Endothelial cell of umbilical vein (primary cell): ENCODE data around the gene MADCAM1. TPM values are rescaled to one million over a fixed set of nuclear protein-coding genes. Genes with fewer than 3 reads are reported as not detected.

Experiments used
- BruUV-seq: library from RNA; stranded (reverse); fragments of 400-500 nt; replicated peaks from 2 replicates; lab custom pipeline; 2021; lab: Mats Ljungman, UMichigan
- CTCF ChIA-PET: fragments of 300-600, 350-600 bp; sonication (Branson Sonifier 250); formaldehyde crosslinking; loops from one replicate; lab custom pipeline; 2021; ENCODE audit warnings: antibody characterized with exemption, inconsistent platforms; lab: Charles Lee
- POLR2A ChIA-PET: fragments of 300-600, 350-600 bp; sonication (Branson Sonifier 250); formaldehyde crosslinking; loops from one replicate; lab custom pipeline; 2021; ENCODE audit warnings: antibody characterized with exemption, inconsistent platforms; lab: Charles Lee
- DNase-seq: peaks from one replicate; pipeline ENCODE4 v3.0.0-alpha.2; 2011; ENCODE audit warnings: low read depth, low spot score
- FAIRE-seq: peaks from 2 replicates; lab custom pipeline; 2011; peaks lifted over from hg19 to GRCh38; lab: Jason Lieb, UNC
- H2AFZ ChIP-seq: 2 replicates; pipeline ENCODE4 v1.6.0; 2012; ENCODE audit warnings: low read depth, low read length, control low read depth, inconsistent platforms
- H3K27ac ChIP-seq: 2 replicates; pipeline ENCODE4 v1.5.1; 2011; ENCODE audit warnings: low read depth, mild to moderate bottlenecking, control low read depth, low read length, moderate library complexity; ENCODE audit not compliant: insufficient read depth
- H3K27me3 ChIP-seq, 2 experiments: 2 replicates each; pipeline versions ENCODE4 v1.6.0 to v1.6.1; 2011; ENCODE audit warnings: low read length in 2 of 2, mixed read lengths in 1 of 2; ENCODE audit not compliant: control insufficient read depth in 2 of 2, insufficient read depth in 2 of 2
- H3K36me3 ChIP-seq, 2 experiments: 2 replicates in 1 of 2; 3 replicates in 1 of 2; pipeline ENCODE4 v1.5.1; 2011; ENCODE audit warnings: low read length in 2 of 2, mild to moderate bottlenecking in 1 of 2, moderate library complexity in 1 of 2; ENCODE audit not compliant: control insufficient read depth in 2 of 2, insufficient read depth in 2 of 2; ENCODE audit errors: extremely low read depth in 1 of 2
- H3K4me1 ChIP-seq: 3 replicates; pipeline ENCODE4 v1.5.1; 2011; ENCODE audit warnings: mild to moderate bottlenecking, low read length; ENCODE audit not compliant: control insufficient read depth, insufficient read depth; ENCODE audit errors: extremely low read depth
- H3K4me2 ChIP-seq: 2 replicates; pipeline ENCODE4 v1.6.1; 2011; ENCODE audit warnings: low read length, control low read depth, mixed read lengths; ENCODE audit not compliant: insufficient read depth
- H3K4me3 ChIP-seq, 3 experiments: fragments of 200-600 bp in 1 of 3; sonication (generic), shearing (Covaris generic) in 1 of 3; replicated peaks in 1 of 3; 2 replicates each; pipeline ENCODE4 v1.5.1; 2011 to 2016; ENCODE audit warnings: control low read depth in 3 of 3, low read length in 3 of 3, mild to moderate bottlenecking in 2 of 3, inconsistent platforms in 1 of 3, low read depth in 1 of 3, moderate library complexity in 1 of 3; ENCODE audit not compliant: insufficient read depth in 1 of 3
- H3K79me2 ChIP-seq: 2 replicates; pipeline ENCODE4 v1.6.0; 2012; ENCODE audit warnings: low read length, inconsistent platforms; ENCODE audit not compliant: control insufficient read depth, insufficient read depth
- H3K9ac ChIP-seq: replicated peaks from 2 replicates; pipeline ENCODE3; 2011; ENCODE audit warnings: low read length, control low read depth; ENCODE audit not compliant: insufficient read depth; ENCODE audit errors: extremely low read depth
- H3K9me1 ChIP-seq: replicated peaks from 3 replicates; pipeline ENCODE4 v1.6.0; 2011; ENCODE audit warnings: mild to moderate bottlenecking, low read length; ENCODE audit not compliant: control insufficient read depth, insufficient read depth; ENCODE audit errors: extremely low read depth
- H3K9me3 ChIP-seq: replicated peaks from 2 replicates; pipeline ENCODE4 v1.5.1; 2012; ENCODE audit warnings: low read length, inconsistent platforms; ENCODE audit not compliant: control insufficient read depth, insufficient read depth
- H4K20me1 ChIP-seq: replicated peaks from 2 replicates; pipeline ENCODE3; 2011; ENCODE audit warnings: mild to moderate bottlenecking, low read length; ENCODE audit not compliant: control insufficient read depth, insufficient read depth; ENCODE audit errors: extremely low read depth
- CTCF ChIP-seq, 2 donors: IDR thresholded peaks; 1 replicate in 1 of 2; 2 replicates in 1 of 2; pipeline ENCODE4 v1.5.1; 2011; ENCODE audit warnings: low read length in 2 of 2, mild to moderate bottlenecking in 2 of 2, moderate library complexity in 2 of 2, control low read depth in 1 of 2, inconsistent platforms in 1 of 2, low read depth in 1 of 2; ENCODE audit not compliant: insufficient read depth in 1 of 2; ENCODE audit errors: extremely low read depth in 1 of 2
- EZH2 ChIP-seq: IDR thresholded peaks from 2 replicates; pipeline ENCODE4 v1.6.1; 2012; ENCODE audit warnings: borderline replicate concordance, low read depth, mild to moderate bottlenecking, moderate library complexity, low read length, inconsistent platforms; ENCODE audit not compliant: severe bottlenecking
- FOS ChIP-seq: IDR thresholded peaks from 2 replicates; pipeline ENCODE4 v1.6.1; 2011; ENCODE audit warnings: mild to moderate bottlenecking, low read length, moderate library complexity, borderline replicate concordance; ENCODE audit not compliant: insufficient read depth
- GATA2 ChIP-seq: IDR thresholded peaks from 2 replicates; pipeline ENCODE4 v1.7.0; 2011; ENCODE audit warnings: low read depth, mild to moderate bottlenecking, moderate library complexity, mixed read lengths, low read length; ENCODE audit not compliant: insufficient read length, insufficient read depth
- JUN ChIP-seq: IDR thresholded peaks from 2 replicates; pipeline ENCODE4 v1.6.1; 2011; ENCODE audit warnings: borderline replicate concordance, low read depth; ENCODE audit not compliant: insufficient read length, insufficient read depth
- MAX ChIP-seq: IDR thresholded peaks from 2 replicates; pipeline ENCODE4 v1.6.1; 2011; ENCODE audit not compliant: insufficient read depth, insufficient read length
- MYC ChIP-seq: IDR thresholded peaks from one replicate; pipeline ENCODE4 v1.6.1; 2011; ENCODE audit warnings: mild to moderate bottlenecking, low read depth, low read length
- POLR2AphosphoS5 ChIP-seq: IDR thresholded peaks from 2 replicates; pipeline ENCODE4 v1.6.1; 2012; ENCODE audit warnings: low read depth, mild to moderate bottlenecking, control low read depth, low read length, moderate library complexity; ENCODE audit not compliant: insufficient read depth
- dilution Hi-C: fragments of 300-500 bp; cut with MboI; formaldehyde crosslinking; loops from one replicate; pipeline ENCODE4 v1.15.0; 2019; ENCODE audit warnings: low sequenced_read_pairs; ENCODE audit not compliant: extremely low pct_ligation_motif_present
- intact Hi-C: fragments of 100-400 bp; cut with micrococcal nuclease; formaldehyde crosslinking; loops from one replicate; pipeline ENCODE4 v1.10.0; 2022
- polyA plus RNA-seq, 4 experiments: library from polyadenylated mRNA; depleted of rRNA in 3 of 4; stranded (reverse) in 3 of 4; unstranded in 1 of 4; fragments of >200 nt; gene quantifications; 2 replicates each; pipeline versions ENCODE4 v1.2.1 to v1.2.3, GENCODE V29; 2011 to 2012; ENCODE audit warnings: missing spikeins in 1 of 4
- total RNA-seq: library from RNA; stranded (reverse); gene quantifications from 2 replicates; pipeline ENCODE4 v1.2.3, GENCODE V29; 2021

MADCAM1 gene
- total and polyA plus RNA-seq, 2 donors (not counting 3 experiments of a cell fraction or from before 2014, with no cell fraction given) = 0.07 to 0.31 TPM

DNA sequence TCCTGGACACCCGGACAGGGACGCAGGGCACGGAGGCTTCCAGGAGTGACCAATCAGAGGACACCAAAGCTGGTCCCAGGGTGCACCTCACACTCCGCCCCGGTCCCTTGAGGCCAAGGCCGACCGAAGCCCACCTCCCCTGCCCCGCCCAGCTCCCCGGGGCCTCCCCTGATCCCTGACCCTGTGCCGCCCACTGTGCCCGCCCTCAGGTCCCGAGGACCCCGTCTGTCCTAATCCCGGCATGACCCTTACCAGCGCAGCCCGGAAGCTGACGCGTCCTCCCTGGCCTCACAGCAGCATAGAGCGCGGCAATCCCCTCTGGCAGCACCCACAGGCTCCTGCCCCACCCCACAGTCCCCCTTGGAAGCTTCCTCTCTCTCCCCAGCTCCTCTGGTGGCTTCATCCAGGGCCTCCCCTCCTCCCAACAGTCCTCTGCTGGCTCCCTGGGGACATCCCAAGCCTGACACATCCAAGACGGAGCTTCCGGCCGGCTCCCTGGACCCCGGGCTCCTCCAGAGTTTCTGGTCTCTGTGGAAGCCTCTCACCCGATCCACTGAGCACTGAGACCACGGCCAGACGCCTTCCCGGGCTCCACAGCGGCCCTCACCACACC, 27.9 kb downstream of the MADCAM1 start:
- Histone ChIP-seq H3K9me1 (no peaks in the 10 kb centered on the region), H3K4me1 (no peaks in the 10 kb centered on the region), H3K27me3 (peaks cover 0 to 1% of the 10 kb centered on the region in 2 experiments), H3K27ac (no peak overlapping the region), H3K9me3 (no peaks in the 10 kb centered on the region), H3K36me3 (no peaks in the 10 kb centered on the region), H3K4me2 (no peak overlapping the region), H4K20me1 (no peaks in the 10 kb centered on the region), H3K4me3 (no peak overlapping the region), H3K9ac (no peak overlapping the region), H3K79me2 (no peaks in the 10 kb centered on the region), H2AFZ (no peak overlapping the region)
- CTCF ChIA-PET = interaction anchor here (0.7 to 1.4 kb wide), 2 partner anchors 13 to 29 kb away, joined by 3 to 4 read pairs; no protein-coding TSS in a partner anchor
- no TSS peak for BruUV-seq
- no peak for DNase-seq
- no peak for FAIRE-seq
- intact Hi-C loops = no loop called here
- POLR2A ChIA-PET = interaction anchor here (0.6 kb wide), 1 partner anchor 424 kb away, joined by 5 read pairs; no protein-coding TSS in a partner anchor
- dilution Hi-C loops = no loop called here
- TF ChIP-seq EZH2 (no peak), CTCF (IDR thresholded peaks at IDR 0.05; ENCODE audit: extremely low read depth in 1 of 2, insufficient read depth in 1 of 2, low read depth in 1 of 2, low read length in 2 of 2) (no peak), JUN (no peak), MAX (no peak), MYC (no peak), POLR2AphosphoS5 (no peak), GATA2 (no peak), FOS (no peak)
